AG10803 (cell line): ENCODE data around the gene ABI1.
A peak's percentile ranks its signal among the peaks of the same experiment; 100 is the strongest.

Source experiments
- DNase-seq: peaks from one replicate; pipeline ENCODE4 v3.0.0; 2010; ENCODE audit warnings: low read depth
- H3K4me3 ChIP-seq: 2 replicates; pipeline ENCODE4 v1.5.1; 2011; ENCODE audit warnings: mild to moderate bottlenecking, low read length, control low read depth
- TF ChIP-seq, protein P1 (sequence below): conservative IDR thresholded peaks from 2 replicates; pipeline ENCODE4 v1.5.1; 2011; ENCODE audit warnings: mild to moderate bottlenecking, low read length, control low read depth, inconsistent platforms

The ABI1 gene

DNA sequence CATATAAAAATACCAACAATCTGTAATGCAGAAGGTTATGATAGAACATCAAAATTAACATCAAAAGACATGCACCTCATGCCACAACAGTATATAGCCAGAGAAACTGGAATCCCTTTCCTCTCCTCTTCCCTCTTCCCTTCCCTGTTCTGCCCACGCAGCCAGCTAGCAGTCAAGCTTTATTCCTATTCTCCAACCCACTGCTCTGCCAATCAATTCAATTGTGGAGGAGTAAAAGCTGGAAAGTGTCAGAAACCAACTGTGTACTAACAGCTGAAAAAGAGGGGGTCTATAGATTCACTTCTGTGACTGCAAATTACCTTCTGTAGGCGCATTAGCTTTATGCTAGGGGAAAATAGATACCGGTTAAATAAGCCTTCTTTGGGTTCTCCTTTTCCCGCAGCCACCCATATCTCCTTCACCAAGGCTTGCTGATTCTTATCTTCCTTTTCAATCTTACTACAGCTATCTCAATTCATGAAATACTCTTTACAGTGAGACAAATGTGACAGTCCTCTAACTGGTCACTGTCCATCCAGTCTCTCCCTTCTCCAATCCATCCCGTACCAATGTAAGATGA is 16.3 kb downstream of the ABI1 start:
- TF ChIP-seq, protein P1, sequence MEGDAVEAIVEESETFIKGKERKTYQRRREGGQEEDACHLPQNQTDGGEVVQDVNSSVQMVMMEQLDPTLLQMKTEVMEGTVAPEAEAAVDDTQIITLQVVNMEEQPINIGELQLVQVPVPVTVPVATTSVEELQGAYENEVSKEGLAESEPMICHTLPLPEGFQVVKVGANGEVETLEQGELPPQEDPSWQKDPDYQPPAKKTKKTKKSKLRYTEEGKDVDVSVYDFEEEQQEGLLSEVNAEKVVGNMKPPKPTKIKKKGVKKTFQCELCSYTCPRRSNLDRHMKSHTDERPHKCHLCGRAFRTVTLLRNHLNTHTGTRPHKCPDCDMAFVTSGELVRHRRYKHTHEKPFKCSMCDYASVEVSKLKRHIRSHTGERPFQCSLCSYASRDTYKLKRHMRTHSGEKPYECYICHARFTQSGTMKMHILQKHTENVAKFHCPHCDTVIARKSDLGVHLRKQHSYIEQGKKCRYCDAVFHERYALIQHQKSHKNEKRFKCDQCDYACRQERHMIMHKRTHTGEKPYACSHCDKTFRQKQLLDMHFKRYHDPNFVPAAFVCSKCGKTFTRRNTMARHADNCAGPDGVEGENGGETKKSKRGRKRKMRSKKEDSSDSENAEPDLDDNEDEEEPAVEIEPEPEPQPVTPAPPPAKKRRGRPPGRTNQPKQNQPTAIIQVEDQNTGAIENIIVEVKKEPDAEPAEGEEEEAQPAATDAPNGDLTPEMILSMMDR: no peak
- H3K4me3 ChIP-seq: no peak overlapping the region
- no peak for DNase-seq

DNA sequence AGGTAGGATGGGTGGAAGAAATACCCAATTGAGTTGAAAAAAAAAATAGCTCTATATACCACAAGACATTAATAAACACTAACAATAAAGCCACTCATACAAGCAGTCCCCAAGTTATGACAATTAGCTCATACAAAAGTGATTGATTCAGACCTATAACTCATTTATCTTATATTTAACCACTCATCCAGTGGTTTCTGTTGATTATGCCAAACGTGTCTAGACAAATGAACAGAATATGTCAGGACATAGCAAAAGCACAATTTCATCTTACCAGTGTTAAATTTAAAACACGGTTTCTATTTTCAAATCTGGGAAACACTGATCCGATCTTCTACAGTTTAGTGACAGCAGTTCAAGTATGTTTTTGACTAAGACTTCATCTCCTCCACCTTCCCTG is 17.0 kb downstream of the ABI1 start:
- TF ChIP-seq, protein P1: no peak
- DNase-seq: no peak
- H3K4me3 ChIP-seq: no peak overlapping the region

DNA sequence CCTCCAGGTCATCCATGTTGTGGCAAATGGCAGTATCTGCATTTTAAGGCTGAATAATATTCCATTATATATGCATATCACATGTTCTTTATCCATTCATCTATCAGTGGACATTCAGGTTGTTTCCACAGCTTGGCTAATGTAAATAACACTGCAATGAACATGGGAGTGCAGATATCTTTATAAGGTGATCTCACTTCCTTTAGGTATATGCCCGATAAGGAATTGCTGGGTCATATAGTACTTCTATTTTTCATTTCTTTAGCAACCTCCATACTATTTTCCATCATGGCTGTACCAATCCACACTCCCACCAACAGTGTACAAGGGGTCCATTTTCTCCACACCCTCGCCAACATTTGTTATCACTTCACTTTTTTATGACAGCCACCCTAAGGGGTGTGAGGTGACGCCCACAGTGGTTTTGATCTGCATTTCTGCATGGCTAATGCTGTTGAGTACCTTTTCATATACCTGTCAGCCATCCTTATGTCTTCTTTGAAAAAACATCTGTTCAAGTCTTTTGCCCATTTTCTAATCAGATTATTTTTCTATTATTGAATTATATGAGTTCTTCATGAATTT is 18.9 kb downstream of the ABI1 start:
- TF ChIP-seq, protein P1: no peak
- H3K4me3 ChIP-seq: no peak overlapping the region
- no peak for DNase-seq

DNA sequence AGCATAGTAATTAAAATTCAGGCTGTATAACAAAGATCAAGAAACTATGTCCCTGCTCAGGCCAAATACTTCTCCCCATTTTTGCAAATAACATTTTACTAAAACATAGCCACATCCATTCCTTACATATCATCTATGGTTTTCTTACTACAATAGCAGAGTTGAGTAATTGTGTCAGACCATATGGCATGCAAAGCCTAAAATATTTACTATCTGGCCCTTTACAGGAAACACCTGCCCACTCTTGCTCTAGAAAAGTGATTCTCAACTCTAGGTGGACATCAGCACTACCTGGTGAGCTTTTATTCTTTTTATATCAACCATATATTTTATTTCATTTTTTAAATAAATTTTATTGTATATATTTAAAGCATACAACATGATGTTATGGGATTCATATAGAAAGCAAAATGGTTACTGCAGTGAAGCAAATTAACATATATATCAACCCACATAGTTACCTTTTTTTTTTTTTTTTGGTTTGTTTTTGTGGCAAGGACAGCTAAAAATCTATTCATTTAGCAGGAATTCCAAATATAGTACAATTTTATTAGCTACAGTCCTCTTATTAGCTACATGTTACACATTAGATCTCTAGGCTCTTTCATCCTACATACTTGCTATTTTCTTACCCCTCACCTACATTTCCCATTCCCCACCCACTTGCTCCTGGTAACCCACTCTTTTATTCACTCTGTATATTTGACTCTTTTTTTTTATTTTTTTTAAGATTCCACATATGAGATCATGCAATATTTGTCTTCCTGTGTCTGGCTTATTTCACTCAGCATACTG is 19.6 kb downstream of the ABI1 start:
- no peak overlapping the region for H3K4me3 ChIP-seq
- DNase-seq: peak; percentile 40
- TF ChIP-seq, protein P1: no peak

DNA sequence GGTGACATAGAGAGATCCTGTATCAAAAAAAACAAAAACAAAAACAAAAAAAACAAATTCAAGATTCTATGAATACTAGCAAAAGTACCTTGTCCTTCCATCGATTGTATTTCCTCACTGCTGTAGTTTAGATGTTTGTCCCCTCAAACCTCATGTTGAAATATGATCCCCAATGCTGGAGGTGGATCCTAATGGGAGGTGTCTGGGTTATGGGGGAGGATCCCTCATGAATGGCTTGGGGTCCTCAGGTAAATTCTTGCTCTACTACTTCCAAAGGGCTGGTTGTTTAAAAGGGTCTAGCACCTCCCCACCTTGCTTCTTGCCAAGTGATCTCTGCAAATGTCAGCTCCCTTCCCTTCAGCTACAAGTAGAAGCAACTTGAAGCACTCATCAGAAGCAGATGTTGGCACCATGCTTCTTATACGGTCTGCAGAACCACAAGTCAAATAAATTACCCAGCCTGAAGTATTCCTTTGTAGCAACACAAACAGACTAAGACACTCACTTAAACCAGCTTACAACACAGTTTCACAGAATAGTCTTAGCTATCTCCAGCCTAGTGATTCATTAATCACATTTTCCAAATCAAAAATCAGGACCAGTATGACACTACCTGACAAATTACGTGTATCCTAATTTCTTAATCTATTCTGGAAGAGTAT is 20.7 kb downstream of the ABI1 start:
- peak; percentile 95 for DNase-seq
- no peak overlapping the region for H3K4me3 ChIP-seq
- TF ChIP-seq, protein P1: no peak

DNA sequence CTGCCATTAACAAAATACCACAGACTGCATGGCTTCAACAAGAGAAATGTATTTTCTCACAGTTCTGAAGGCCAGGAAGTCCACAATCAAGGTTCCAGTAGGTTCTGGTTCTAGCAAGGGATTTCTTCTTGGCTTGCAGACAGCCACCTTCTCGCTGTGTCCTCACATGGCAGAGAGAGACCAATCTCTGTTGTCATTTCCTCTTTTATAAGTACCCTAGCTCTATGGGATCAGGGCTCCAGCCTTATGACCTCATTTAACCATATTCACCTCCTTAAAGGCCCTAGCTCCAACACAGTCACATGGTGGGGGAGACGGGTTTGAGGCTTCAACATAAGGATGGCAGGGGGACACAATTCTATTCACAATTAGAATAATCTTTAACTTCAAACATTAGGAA is 23.6 kb downstream of the ABI1 start:
- TF ChIP-seq, protein P1: no peak
- no peak for DNase-seq

More for the DNA sequence above, 23.6 kb downstream of the ABI1 start:
- H3K4me3 ChIP-seq: no peak overlapping the region
